Measurements from ENCODE around the gene GABRD. TPM values are rescaled to one million over a fixed set of nuclear protein-coding genes. Genes with fewer than 3 reads are reported as not detected.

The GABRD gene
- total and polyA plus RNA-seq, 2 of the 13 experiments (the other 11 are each of a cell fraction or from before 2014, with no cell fraction given) = not detected

GRCh38 chr1:2049718-2050431 lies 30.7 kb downstream of the GABRD start, which contains the start of gene PRKCZ (continued):
- TF ChIP-seq POGK (CRISPR knock-in tag; conservative IDR thresholded peaks at IDR 0.05) (peak; percentile 84; the same call in 1 of the 2 replicates), ZNF746 (CRISPR knock-in tag; IDR thresholded peaks at IDR 0.05) (no peak), RFXAP (CRISPR knock-in tag; IDR thresholded peaks at IDR 0.05; ENCODE audit: borderline replicate concordance) (peak; percentile 99), MATR3 (CRISPR knock-in tag; IDR thresholded peaks at IDR 0.05) (no peak), ZNF232 (CRISPR knock-in tag; IDR thresholded peaks at IDR 0.05; ENCODE audit: borderline replicate concordance) (0 out of 2 replicates have a peak, but pooled peaks have one; percentile 15), ZNF12 (CRISPR knock-in tag; IDR thresholded peaks at IDR 0.05) (0 out of 2 replicates have a peak, but pooled peaks have one; percentile 25), PHF20 (CRISPR knock-in tag; IDR thresholded peaks at IDR 0.05) (peak; percentile 12; the same call in 1 of the 2 replicates), ZNF558 (CRISPR knock-in tag; IDR thresholded peaks at IDR 0.05; ENCODE audit: borderline replicate concordance) (0 out of 2 replicates have a peak, but pooled peaks have one; percentile 38), KLF15 (CRISPR knock-in tag; IDR thresholded peaks at IDR 0.05; ENCODE audit: borderline replicate concordance) (0 out of 2 replicates have a peak, but pooled peaks have one; percentile 60), HOXA3 (CRISPR knock-in tag; IDR thresholded peaks at IDR 0.05) (no peak; the same call in 1 of the 2 replicates), ZNF776 (CRISPR knock-in tag; IDR thresholded peaks at IDR 0.05) (peak; percentile 86), ZNF7 (CRISPR knock-in tag; IDR thresholded peaks at IDR 0.05) (no peak), ZBTB2 (CRISPR knock-in tag; IDR thresholded peaks at IDR 0.05; ENCODE audit: low read depth) (peak; percentile 55; the same call in 1 of the 2 replicates), ZNF367 (CRISPR knock-in tag; IDR thresholded peaks at IDR 0.05; ENCODE audit: borderline replicate concordance) (no peak), TEF (CRISPR knock-in tag; IDR thresholded peaks at IDR 0.05) (no peak; the same call in 1 of the 2 replicates), SAP130 (CRISPR knock-in tag; IDR thresholded peaks at IDR 0.05; ENCODE audit: low read depth) (peak; percentile 39), KAT2B (IDR thresholded peaks at IDR 0.05; ENCODE audit: borderline replicate concordance, low read depth, low read length) (no peak), ZNF333 (CRISPR knock-in tag; IDR thresholded peaks at IDR 0.05; ENCODE audit: borderline replicate concordance) (peak; percentile 91)
- TF ChIP-seq, protein P1, sequence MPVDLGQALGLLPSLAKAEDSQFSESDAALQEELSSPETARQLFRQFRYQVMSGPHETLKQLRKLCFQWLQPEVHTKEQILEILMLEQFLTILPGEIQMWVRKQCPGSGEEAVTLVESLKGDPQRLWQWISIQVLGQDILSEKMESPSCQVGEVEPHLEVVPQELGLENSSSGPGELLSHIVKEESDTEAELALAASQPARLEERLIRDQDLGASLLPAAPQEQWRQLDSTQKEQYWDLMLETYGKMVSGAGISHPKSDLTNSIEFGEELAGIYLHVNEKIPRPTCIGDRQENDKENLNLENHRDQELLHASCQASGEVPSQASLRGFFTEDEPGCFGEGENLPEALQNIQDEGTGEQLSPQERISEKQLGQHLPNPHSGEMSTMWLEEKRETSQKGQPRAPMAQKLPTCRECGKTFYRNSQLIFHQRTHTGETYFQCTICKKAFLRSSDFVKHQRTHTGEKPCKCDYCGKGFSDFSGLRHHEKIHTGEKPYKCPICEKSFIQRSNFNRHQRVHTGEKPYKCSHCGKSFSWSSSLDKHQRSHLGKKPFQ (CRISPR knock-in tag; IDR thresholded peaks at IDR 0.05; ENCODE audit: insufficient replicate concordance) = no peak
- TF ChIP-seq, protein P2, sequence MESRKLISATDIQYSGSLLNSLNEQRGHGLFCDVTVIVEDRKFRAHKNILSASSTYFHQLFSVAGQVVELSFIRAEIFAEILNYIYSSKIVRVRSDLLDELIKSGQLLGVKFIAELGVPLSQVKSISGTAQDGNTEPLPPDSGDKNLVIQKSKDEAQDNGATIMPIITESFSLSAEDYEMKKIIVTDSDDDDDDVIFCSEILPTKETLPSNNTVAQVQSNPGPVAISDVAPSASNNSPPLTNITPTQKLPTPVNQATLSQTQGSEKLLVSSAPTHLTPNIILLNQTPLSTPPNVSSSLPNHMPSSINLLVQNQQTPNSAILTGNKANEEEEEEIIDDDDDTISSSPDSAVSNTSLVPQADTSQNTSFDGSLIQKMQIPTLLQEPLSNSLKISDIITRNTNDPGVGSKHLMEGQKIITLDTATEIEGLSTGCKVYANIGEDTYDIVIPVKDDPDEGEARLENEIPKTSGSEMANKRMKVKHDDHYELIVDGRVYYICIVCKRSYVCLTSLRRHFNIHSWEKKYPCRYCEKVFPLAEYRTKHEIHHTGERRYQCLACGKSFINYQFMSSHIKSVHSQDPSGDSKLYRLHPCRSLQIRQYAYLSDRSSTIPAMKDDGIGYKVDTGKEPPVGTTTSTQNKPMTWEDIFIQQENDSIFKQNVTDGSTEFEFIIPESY (CRISPR knock-in tag; IDR thresholded peaks at IDR 0.05) = peak; percentile 12; the same call in 1 of the 2 replicates

Data from HepG2 (cell line).